Globus pallidus (tissue), 1 donor: ENCODE measurements around the gene TAOK3.
"Not testable (repeated sequence)": the region's sequence is repeated elsewhere in the genome, so short reads cannot be mapped to it uniquely, and the experiment has no call there.

Source experiments
- DNase-seq: peaks from one replicate; pipeline ENCODE4 v3.0.0-alpha.2; 2015; ENCODE audit warnings: low spot score

The TAOK3 gene

GRCh38 chr12:118299791-118300460, 72.8 kb downstream of the TAOK3 start:
- peak; percentile 84 for DNase-seq

- no peak for DNase-seq
Measured at GRCh38 chr12:118297284-118297683, 75.4 kb downstream of the TAOK3 start.

DNA sequence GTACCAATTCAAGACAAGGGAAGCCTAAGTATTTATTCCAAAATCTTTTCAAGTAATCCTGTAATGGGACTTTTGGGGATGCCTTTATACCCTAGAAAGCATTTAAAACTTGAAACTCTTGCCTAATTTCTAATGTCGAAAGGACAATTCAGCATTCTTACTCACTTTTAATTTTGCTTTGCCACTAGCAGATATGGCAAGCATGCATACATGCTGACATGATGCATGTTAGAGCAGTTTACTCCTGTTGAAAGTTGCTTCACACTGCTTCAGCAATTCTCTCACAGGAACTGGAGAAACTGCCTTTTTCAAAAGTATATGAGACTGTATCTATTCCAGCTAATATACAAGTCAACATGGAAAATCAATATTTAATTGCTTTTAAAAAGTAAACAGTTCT, 79.9 kb downstream of the TAOK3 start:
- no peak for DNase-seq

GRCh38 chr12:118290130-118290529, 82.6 kb downstream of the TAOK3 start:
- DNase-seq: no peak

- DNase-seq: no peak
Measured at GRCh38 chr12:118288174-118288573, 84.5 kb downstream of the TAOK3 start.

GRCh38 chr12:118287728-118288127, 85.0 kb downstream of the TAOK3 start:
- no peak for DNase-seq

- no peak for DNase-seq
Measured at GRCh38 chr12:118282767-118283166, 89.9 kb downstream of the TAOK3 start.

GRCh38 chr12:118278288-118278687, 94.4 kb downstream of the TAOK3 start:
- not testable (repeated sequence) for DNase-seq

- DNase-seq: no peak
Measured at GRCh38 chr12:118274066-118274465, 98.6 kb downstream of the TAOK3 start.

DNA sequence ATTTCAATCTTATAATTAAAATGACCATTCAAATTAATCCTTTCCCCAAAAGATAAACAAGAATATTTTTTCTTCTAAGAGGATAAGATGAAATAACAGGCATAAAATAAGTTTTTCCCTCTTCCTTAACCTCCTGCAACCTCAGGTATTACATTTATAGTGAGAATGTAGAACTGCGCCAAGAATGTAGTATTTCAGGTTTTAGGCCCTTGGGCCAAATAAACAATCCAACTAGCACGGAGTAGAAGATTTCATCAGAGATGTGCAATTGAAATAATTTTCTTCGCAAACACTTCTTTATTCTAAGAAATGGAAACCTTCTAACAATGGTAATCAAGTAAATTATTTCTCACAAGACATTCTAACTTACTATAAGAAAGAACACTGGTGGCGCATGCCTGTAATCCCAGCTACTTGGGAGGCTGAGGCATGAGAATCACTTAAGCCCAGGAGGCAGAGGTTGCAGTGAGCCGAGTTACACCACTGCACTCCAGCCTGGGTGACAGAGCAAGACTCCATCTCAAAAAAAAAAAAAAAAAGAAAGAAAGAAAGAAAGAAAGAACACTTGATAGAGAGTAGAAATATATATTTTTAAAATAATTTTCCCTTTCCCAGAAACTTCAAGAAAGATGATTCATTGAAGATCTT, 100.8 kb downstream of the TAOK3 start:
- DNase-seq: no peak

- no peak for DNase-seq
Measured at GRCh38 chr12:118271183-118271582, 101.5 kb downstream of the TAOK3 start.

DNA sequence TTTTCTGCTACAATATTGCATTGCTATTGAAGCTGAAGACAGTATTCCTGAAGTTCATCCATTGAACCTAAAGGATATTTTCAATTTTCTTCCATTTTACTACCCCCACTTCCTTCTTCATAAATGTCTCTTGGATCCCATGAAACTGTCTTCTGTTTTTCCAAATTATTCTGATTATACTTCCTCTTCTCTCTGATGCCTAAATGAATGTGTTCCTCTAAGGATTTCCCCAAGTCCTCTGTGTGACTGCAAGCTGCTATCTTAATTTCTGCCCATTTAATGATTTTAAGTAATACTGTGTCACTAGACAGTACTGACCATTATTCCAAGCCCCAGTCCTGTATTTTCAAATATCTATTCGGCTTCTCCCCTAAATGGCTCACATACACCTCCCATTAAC, 102.9 kb downstream of the TAOK3 start:
- no peak for DNase-seq

DNA sequence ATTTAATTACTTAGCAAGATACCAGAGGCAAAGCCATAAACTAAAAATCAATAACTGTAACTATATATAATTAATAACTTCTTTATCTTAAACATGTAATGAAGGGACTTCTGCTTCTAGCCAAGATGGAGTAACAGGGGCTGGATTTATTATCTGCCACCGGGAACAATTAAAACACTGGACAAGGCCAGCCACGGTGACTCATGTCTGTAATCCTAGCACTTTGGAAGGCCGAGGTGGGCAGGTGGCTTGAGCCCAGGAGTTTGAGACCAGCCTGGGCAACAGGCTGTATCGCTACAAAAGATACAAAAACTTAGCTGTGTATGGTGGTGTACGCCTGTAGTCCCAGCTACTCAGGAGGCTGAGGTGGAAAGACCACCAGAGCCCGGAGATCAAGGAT, 113.6 kb downstream of the TAOK3 start:
- DNase-seq: no peak

DNA sequence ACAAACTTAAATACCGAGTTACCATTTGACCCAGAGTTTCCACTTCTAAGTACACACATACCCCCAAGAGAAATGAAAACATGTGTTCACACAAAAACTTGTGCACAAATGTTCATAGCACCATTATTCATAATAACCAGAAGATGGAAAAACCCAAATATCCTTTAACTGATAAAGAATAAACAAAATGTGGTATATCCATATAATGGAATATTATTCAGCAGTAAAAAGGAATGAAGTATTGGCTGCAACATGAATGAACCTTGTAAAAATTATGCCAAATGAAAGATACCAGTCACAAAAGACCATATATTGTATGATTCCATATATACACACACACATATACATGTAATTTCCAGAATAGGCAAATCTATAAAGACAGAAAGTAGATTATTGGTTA, 116.4 kb downstream of the TAOK3 start:
- DNase-seq: no peak

DNA sequence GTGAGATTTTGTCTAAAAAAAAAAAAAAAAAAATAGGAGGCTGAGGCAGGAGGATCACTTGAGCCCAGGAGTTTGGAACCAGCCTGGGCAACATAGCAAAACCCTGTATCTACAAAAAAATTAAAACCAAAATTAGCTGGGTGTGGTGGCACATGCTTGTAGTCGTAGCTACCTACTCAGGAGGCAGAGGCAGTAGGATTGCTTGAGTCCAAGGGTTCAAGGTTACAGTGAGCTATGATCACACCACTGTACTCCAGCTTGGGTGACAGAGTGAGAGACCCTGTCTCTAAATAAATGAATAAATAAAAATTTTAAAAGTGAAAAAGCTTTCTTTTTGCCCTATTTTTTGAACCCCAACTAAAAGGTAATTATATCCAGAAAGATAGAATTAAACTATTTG, 123.2 kb downstream of the TAOK3 start:
- no peak for DNase-seq

DNA sequence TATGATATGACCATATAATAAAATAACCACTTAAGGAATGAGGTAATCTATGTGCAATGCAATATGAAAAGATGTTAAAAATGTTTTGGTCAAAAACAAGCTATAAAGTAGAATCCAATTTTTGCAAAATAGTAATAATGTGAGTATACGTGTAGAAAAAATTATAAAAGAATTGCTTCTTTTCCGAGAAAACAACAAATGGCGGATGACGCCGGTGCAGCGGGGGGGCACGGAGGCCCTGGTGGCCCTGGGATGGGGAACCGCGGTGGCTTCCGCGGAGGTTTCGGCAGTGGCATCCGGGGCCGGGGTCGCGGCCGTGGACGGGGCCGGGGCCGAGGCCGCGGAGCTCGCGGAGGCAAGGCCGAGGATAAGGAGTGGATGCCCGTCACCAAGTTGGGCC, 126.8 kb downstream of the TAOK3 start:
- DNase-seq: not testable (repeated sequence)

GRCh38 chr12:118238888-118239287, 133.8 kb downstream of the TAOK3 start:
- DNase-seq: no peak

DNA sequence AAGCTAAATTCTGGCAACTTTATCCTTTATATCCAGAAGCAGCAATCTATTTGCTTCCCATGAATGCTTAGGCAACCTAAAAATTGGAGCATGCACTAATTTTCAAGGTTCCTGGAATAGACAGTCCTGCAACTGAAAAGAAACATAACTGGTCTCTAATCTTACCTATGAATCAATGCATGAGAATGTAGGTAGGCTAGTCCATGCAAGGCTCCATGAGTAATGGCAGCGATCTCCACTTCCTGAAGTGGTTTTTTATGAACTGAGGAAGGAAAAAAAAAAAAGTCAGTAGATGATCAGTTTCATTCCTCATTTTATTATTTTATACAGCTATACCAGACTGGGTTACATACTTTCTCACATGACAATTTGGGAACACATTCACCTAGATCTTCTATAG, 134.8 kb downstream of the TAOK3 start:
- DNase-seq: no peak

DNA sequence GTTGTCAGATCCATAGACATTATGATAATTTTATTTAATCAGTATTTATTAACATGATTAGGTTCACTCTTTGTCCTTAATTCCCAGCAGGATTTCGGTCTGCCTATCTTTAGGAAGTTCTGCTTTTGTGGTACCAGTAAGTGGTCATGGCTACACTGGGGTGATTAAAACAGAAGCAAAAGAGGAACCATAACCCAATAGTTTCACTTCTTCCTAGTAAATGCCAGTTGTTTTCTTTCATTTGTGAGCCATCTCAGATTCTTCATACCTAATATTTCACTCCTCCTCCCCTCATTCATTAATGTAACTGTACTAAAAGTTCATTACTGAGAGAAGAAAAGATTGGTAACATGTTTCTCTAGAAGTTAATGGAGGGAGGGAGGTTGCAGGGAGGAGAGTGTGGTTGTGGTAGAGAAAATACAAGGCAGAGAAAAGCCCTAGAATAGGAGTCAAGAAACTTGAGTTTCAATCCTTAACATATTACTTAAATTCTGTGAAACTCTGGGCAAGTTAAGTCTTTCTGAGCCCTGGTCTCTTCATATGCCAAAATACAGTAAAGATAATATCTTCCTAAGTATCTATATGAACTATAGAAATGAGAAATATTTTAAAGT, 135.5 kb downstream of the TAOK3 start:
- DNase-seq: peak; percentile 37

DNA sequence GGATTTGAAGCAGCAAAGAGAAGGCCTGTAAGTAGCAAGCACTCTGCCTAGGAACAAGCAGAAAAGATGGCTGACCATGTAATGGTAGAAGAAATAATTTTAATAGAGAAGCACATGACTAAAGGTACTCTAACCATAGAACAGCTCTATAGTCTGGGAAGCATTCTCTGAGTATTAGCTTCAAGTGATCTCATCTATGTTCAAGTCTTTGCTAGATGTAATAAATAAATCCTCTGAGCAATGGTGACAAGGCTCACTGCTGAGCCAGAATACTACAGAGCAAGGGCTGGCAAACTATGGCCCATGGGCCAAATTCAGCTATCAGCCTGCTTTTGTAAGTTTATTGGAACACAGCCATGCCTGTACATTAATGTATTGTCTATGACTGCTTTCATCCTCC, 152.0 kb downstream of the TAOK3 start:
- DNase-seq: no peak

DNA sequence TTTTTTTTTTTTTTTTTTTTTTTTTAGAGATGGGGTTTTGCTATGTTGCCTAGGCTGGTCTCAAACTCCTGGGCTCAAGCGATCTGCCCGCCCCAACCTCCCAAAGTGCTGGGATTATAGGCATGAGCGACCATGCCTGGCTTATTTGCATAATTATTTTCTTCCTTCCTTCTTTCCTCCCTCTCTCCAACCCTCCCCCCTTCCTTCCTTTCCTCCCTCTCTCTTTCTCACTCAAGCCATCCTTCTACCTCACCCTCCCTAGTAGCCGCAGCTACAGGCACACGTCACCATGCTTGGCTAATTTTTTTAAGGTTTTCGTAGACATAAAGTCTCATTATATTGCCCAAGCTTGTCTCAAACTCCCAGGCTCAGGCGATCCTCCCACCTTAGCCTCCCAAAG, 152.9 kb downstream of the TAOK3 start:
- no peak for DNase-seq

GRCh38 chr12:118219106-118219505, 153.6 kb downstream of the TAOK3 start:
- no peak for DNase-seq

GRCh38 chr12:118213452-118213851, 159.3 kb downstream of the TAOK3 start:
- DNase-seq: no peak

DNA sequence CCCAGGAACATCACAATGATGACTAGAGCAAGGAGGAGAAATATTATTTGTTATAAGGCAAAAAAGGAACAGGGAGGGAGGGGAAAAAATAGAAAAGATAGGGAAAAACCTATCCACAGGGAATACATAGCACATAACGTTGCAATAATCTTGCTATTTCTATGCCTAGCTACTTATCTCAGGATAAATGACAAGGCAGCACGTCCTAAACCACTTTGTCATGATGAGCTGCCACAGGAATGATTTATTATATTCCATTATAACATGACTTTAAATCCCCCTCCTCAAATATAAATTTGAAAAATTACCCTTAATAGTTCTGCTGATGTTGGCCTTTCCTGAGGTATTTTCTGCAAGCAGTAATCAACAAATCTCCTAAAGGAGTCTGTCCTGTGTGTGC, 160.1 kb downstream of the TAOK3 start:
- DNase-seq: no peak
